Body of pancreas (tissue), 4 donors: ENCODE measurements around the gene SCN1B.

Experiments used
- POLR2A ChIP-seq, 3 donors: fragments of 450-650 bp; IDR thresholded peaks; one replicate each; pipeline ENCODE4 v1.6.1; 2016; ENCODE audit warnings: antibody characterized with exemption in 3 of 3, mild to moderate bottlenecking in 2 of 3
- TF ChIP-seq, protein P1 (sequence below), 7 experiments: fragments of 450-650 bp in 4 of 7; fragments of 200-600 bp in 3 of 7; sonication (generic) in 3 of 7; IDR thresholded peaks; one replicate each; pipeline ENCODE4 v1.5.1; 2016 to 2019; ENCODE audit warnings: antibody characterized with exemption in 7 of 7

DNA sequence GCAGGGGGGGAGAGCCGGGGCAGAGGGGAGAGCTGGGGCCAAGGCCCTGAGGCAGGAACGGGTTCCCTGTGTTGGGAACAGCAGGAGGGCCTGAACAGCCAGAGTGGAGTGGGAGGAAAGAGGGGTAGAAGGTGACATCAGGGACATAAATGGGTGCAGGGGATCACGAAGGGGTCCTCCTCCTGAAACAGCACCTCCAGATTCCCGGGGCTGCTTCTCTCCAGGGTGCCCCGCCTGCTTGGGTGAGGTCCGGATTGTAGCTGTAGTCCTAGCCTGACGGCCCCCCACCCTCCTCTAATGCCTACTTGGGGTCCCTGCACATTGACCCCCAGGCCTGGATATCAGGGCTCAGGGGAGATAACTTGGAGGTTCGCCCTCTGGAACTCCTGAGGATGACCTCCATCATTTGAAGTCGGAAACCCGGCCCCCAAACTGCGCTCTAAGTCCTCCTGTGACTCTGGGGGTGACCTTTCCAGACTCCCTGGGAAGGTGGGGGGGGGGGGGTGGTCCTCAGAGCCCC lies 473 bp upstream of the SCN1B start:
- TF ChIP-seq, protein P1, sequence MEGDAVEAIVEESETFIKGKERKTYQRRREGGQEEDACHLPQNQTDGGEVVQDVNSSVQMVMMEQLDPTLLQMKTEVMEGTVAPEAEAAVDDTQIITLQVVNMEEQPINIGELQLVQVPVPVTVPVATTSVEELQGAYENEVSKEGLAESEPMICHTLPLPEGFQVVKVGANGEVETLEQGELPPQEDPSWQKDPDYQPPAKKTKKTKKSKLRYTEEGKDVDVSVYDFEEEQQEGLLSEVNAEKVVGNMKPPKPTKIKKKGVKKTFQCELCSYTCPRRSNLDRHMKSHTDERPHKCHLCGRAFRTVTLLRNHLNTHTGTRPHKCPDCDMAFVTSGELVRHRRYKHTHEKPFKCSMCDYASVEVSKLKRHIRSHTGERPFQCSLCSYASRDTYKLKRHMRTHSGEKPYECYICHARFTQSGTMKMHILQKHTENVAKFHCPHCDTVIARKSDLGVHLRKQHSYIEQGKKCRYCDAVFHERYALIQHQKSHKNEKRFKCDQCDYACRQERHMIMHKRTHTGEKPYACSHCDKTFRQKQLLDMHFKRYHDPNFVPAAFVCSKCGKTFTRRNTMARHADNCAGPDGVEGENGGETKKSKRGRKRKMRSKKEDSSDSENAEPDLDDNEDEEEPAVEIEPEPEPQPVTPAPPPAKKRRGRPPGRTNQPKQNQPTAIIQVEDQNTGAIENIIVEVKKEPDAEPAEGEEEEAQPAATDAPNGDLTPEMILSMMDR (IDR thresholded peaks at IDR 0.05): no peak
- TF ChIP-seq POLR2A (IDR thresholded peaks at IDR 0.05): peak in 1 of 3 donors; percentile 11
